Stimulated activated CD8-positive, alpha-beta memory T cell treated with anti-CD3 and anti-CD28 coated beads, Interleukin-4, amount 100 ng/mL, for 1 hour (primary cell): ENCODE data around the gene CFAP74.

Experiments used
- DNase-seq, 2 donors: peaks; one replicate each; pipeline ENCODE4 v3.0.0-alpha.2; 2020; ENCODE audit warnings: low read depth in 2 of 2, low spot score in 1 of 2

CFAP74 gene

DNA sequence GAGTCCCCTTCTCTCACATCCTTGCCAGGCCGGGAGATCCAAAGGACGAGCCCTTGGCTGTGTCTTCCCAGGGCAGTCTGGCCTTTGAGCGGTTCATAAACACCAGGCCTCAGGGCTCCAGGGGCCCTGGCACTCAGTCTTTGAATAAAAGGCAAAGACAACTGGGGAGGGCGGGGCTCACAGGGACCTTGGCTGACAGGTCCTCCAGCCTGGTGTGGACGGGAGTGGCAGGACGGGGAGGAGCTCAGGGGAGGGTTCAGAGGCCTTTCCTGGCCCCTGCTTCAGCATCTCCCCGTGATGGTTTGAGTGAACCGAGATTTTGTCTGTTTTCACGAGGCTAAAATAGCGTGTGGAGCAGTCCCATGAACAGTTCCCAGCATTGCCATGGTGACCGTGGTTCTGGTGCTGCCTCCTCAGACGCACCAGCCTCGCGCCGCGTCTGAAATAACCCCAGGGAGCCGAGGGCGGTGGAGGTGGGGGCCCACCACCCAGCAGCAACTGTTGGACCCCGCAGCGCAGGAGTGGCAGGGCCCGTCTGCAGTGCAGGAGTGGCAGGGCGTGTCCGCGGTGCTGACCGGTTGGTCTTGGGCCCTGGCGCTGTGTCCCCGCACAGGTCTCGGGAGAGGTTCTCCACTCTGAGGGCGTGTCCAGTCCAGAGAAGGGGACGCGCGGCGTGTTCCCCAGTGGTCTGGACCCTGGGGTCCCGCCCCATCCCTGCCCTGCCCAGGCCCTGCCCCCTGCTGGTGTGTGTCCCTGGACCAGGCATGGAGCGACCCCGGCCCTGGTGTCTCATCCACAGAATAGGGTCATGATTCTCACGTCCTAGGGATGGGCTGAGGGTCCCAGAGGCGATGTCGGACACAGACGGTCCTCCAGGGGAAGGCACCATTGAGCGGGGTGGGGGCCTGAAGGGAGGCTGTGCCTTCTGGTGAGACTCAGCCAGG is 39.5 kb upstream of the CFAP74 start:
- DNase-seq: no peak

- no peak for DNase-seq
Observed at GRCh38 chr1:2041887-2042286, 38.3 kb upstream of the CFAP74 start.

- DNase-seq: no peak
Observed at GRCh38 chr1:2041305-2041704, 37.7 kb upstream of the CFAP74 start.

GRCh38 chr1:2039251-2039650 is 35.7 kb upstream of the CFAP74 start:
- no peak for DNase-seq

GRCh38 chr1:2038229-2038628 is 34.6 kb upstream of the CFAP74 start:
- DNase-seq: no peak

DNA sequence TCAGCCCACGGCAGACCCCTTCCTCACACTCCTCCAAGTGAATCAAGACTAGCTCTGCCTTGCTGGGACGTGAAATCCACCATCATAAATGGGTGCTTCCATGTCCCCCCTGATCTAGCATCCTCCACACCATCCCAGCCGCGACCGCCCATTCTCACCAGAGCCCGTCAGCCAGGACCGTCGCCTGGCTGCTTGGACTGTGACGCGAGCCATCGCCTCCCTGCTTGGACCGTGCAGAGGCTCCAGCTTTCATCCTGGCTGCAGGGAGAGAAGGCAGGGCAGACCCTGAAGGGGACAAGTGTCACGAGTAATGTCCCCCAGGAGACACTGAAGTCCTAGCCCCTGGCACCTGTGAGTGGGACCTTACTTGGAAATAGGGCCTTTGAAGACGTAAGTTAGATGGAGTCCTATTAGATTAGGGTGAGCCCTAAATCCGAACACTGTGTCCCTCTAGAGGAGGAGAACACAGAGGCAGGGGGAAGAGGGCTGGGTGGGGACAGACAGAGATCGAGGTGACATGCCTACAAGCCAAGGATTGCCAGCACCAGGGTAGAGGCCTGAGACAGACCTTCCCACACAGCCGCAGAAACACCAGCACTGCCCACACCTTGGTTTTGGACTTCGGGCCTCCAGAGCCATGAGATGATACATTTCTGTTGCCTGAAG is 33.9 kb upstream of the CFAP74 start:
- DNase-seq: no peak

DNA sequence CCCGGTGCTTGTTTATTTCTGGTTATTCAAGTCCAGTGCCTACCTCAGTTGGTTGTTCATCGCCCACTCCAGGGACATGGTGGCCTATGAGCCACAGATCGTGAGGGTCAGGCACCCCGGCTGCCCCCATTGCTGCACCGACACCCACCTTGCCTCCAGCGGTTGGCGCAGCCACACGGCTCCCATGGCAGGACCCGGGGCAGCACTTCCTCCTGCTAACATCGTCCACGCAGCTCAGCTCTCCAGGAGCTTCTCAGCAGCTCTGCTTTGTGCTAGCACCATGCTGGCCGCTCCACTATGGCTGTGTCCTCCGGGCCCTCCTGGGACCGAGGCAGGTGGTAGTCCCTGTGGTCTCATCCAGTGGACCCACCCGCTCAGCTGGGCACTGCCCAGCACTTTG is 32.7 kb upstream of the CFAP74 start:
- DNase-seq: no peak

DNA sequence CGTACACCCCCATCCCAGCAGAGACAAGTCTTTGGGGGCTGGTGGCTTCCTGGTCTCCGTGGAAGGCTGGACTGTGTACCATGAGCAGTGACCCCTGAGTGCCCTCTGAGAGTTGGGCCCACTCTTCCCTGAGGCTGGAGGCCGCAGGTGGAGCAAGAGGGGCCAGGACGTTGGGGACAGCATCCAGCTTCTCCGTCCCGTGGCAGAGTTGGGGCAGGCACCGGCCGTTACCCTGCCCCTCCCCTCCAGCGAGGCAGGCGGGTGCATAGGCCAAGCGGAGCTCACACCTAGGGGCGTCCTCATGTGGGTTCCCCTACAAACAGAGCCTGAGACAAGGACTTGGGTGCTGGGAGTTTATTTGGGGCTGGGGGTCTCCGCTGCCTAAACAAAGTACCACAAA is 29.6 kb upstream of the CFAP74 start:
- no peak for DNase-seq

DNA sequence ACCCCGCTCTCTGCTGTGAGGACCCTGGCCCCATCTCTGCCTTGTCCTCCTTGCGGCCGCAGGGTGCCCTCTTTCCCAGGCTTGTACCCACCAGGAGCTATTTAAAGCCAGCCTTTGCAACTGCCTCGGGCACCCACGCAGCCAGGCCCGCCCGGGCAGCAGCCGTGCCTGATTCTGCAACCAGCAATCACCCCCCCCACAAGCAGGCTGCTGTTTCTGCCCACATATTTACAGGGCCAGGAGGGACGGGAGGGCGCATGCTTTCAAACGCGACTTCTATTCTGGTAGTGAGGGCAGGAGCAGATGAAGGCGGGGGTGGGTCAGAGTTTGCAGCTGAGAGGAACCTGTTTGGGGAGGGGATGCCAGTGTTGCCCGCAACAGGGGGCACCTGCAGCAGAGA is 29.2 kb upstream of the CFAP74 start:
- DNase-seq: no peak

GRCh38 chr1:2031546-2032540 is 28.3 kb upstream of the CFAP74 start:
- no peak for DNase-seq

DNA sequence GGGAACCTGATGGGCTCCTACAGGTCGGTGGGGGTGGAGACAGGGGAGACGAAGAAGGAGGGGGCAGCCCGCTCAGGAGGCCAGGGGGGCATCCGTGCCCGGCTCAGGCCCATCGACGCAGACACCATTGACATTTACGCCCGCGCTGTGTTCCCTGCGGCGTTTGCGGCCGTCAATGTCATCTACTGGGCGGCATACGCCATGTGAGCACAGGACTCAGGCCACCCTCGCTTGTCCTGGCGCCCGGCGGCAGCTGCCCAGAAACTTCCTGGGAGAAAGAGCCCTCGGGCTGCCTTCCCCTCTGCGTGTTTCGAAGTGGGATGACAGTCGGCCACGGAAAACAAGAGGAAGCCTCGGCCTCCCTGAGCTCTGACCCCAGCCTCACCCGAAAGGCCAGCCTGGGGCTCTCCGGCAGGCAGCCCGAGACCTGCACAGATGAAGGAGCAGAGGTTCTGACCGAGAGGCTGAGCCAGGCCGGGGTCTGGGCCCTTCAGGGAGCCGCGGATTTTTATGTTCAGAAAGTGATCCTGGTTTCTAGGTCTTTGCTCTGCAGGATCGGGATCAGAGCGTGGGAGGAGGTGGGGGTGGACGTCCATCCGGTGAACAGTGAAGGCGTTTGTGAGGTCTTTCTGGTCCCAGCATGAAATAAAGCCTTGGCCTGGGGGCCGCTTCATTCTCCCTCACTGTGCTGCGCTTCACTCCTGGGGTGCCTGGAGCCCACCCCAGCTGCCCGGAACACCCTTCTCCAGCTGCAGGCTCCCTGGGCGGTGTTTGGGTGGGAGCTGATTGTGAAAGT is 26.7 kb upstream of the CFAP74 start:
- DNase-seq: no peak

- DNase-seq: no peak
Observed at GRCh38 chr1:2029561-2029960, 26.0 kb upstream of the CFAP74 start.

- no peak for DNase-seq
Observed at GRCh38 chr1:2028870-2029560, 25.4 kb upstream of the CFAP74 start.

- no peak for DNase-seq
Observed at GRCh38 chr1:2027961-2028583, 24.5 kb upstream of the CFAP74 start.

DNA sequence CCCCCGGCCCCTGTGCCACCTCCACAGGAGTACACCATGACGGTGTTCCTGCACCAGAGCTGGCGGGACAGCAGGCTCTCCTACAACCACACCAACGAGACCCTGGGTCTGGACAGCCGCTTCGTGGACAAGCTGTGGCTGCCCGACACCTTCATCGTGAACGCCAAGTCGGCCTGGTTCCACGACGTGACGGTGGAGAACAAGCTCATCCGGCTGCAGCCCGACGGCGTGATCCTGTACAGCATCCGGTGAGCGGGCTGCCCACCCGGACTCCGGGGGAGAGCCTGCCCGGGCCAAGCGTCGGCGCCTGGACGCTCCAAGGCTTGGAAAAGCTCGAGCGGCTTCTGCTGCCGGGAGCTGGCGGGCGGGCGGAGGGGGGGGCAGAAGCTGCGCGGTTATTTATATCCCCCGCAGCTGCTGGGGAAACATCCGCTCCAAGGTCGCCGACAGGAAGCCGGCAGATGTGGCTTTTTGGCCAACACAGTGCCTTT is 21.9 kb upstream of the CFAP74 start:
- DNase-seq: no peak

- DNase-seq: no peak
Observed at GRCh38 chr1:2024887-2025286, 21.3 kb upstream of the CFAP74 start.

DNA sequence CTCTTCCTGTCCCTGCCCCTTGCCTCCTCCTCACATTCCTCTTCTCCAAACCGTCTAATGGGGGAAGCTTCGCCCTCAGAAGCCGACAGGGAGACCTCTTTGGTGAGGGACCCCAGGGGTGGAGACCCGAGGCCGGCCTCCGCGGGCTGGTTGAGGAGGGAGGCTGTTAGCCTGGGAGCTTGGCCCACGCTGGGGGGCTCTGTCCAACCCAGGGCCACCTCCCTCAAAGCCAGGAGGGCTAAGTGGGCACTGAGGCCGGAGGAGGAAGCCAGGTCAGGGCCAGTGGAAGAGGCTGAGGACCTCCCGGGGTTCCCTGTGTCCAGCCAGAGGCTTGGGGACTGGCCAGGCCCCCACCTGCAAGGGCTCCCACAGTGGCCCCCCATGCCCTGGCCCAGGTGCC is 20.9 kb upstream of the CFAP74 start:
- no peak for DNase-seq

DNA sequence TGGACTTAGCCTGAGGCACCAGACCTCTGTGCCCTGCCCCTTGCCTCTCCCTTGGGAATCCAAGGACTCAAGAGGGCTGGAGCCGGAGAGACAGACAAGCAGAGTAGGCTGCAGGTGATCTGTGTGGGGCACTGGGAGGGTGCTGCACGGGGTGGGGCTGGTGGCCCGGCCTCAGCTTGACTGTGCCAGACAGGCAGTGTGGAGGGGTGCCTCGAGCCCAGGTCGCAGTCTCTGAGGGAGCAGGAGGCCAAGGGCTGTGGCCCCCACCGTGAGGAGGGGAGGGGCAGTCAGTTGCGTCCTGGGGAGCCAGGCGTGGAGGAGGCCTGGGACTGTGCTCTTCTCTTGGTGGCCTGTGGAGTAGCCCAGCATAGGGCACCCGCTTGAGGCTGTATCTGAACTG is 19.6 kb upstream of the CFAP74 start:
- DNase-seq: no peak

DNA sequence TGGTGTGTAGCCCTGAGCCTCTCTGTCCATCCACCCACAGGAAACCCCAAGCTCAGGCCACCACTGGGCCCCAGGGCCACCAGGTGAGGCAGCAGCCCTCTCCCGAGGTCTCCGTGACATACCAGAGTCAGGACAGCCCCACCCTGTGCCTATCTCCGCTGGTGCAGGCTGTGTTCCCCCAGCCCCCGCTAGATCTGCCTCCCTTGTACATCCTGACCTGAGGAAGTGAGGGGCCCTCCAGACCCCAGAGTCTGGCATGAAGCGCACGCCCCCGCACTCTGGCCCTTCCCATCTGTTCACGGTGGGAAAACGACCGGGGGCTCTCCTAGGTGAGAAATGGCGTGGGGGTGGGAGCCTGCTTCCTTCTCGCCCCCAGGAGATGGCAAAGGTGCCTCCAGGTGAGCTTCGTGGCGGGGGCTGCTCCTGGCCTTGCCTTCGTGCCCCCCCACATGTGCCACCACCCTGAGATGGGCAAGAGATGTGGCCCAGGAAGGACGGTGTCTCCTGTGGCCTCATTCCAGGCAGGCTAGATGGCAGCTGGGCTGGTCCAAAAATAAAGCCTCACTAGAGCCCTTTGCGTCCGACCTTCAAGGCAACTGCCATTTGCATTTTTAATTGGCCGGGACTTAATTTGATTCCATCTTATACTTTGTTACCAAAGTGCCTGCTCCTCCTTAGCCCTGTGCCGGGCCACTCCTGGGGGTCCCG is 18.6 kb upstream of the CFAP74 start:
- DNase-seq: no peak
